Esophagus muscularis mucosa (tissue), 4 donors: ENCODE measurements around the gene PEX14.

Experiments
- EP300 ChIP-seq: sonication (generic); formaldehyde crosslinking; IDR thresholded peaks from one replicate; pipeline ENCODE4 v1.6.1; 2017; ENCODE audit warnings: antibody characterized with exemption
- POLR2AphosphoS5 ChIP-seq, 2 donors: sonication (generic); formaldehyde crosslinking; IDR thresholded peaks; one replicate each; pipeline ENCODE4 v1.6.1; 2017; ENCODE audit warnings: antibody characterized with exemption in 2 of 2
- TF ChIP-seq, protein P1 (sequence below), 3 experiments: fragments of 200-600 bp in 2 of 3; fragments of 450-650 bp in 1 of 3; sonication (generic) in 2 of 3; IDR thresholded peaks; one replicate each; pipeline ENCODE4 v1.5.1; 2017 to 2019; ENCODE audit warnings: antibody characterized with exemption in 3 of 3, mild to moderate bottlenecking in 2 of 3, moderate library complexity in 1 of 3

DNA sequence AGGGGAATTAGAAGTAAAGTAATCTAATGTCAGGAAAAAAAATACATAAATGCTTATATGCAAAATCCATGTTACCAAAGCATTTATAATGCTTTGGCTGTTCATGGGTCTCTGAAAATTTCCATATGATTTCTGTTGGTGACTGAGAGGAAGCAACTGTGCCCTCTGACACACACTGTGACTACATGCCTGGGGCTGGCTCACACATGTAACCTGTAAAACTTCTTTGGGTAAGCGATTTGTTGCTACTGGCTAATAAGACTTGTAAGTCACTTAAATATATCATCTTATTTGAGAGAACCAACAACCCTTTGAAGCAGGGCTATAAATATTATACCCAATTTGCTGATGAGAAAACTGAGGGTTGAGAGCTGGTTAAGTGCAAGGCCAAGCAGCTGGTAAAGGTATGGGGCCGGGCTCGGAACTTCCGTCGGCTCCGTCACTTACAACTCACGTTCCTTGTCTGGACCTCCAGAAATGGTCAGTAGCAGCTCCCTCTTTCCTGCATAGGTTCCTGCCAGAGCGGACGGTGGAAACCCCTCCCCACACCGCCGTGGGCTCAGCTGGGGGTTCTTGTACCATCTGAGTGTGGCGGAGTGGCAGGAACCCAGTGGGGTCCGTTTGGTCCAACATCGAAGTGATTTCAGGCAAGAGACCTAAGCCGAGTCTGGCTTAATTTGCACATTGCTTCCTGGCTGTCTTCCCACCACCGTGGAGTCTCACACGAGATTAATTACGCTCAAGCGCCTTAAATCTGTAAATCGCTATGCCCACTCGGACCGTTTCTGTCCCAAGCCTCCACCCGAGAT lies 3.1 kb upstream of the PEX14 start:
- TF ChIP-seq, protein P1, sequence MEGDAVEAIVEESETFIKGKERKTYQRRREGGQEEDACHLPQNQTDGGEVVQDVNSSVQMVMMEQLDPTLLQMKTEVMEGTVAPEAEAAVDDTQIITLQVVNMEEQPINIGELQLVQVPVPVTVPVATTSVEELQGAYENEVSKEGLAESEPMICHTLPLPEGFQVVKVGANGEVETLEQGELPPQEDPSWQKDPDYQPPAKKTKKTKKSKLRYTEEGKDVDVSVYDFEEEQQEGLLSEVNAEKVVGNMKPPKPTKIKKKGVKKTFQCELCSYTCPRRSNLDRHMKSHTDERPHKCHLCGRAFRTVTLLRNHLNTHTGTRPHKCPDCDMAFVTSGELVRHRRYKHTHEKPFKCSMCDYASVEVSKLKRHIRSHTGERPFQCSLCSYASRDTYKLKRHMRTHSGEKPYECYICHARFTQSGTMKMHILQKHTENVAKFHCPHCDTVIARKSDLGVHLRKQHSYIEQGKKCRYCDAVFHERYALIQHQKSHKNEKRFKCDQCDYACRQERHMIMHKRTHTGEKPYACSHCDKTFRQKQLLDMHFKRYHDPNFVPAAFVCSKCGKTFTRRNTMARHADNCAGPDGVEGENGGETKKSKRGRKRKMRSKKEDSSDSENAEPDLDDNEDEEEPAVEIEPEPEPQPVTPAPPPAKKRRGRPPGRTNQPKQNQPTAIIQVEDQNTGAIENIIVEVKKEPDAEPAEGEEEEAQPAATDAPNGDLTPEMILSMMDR (IDR thresholded peaks at IDR 0.05) = no peak
- TF ChIP-seq POLR2AphosphoS5 (IDR thresholded peaks at IDR 0.05) (no peak), EP300 (no peak)
